Smooth muscle cell of trachea (primary cell): ENCODE results near the gene LRRC18. TPM values are rescaled to one million over a fixed set of nuclear protein-coding genes. Genes with fewer than 3 reads are reported as not detected.

Experiments used
- total RNA-seq: library from RNA; depleted of rRNA; stranded (reverse); fragments of >200 nt; gene quantifications from 2 replicates; pipeline ENCODE4 v1.2.1, GENCODE V29; 2014

The LRRC18 gene
- under 0.01 and 0.29 TPM in 2 replicates for total RNA-seq

GRCh38 chr10:48939790-48940325 is at the start of gene LRRC18:
LRRC18 (minus strand) TSS chr10:48939840; CDS start chr10:48914155, 25,685 bp downstream.

Other genes starting within 250 kb of the LRRC18 start
- gene VSTM4, start 175.7 kb upstream of the LRRC18 start, total RNA-seq = 8.7 and 11.1 TPM in 2 replicates
- not detected in 2 replicates for gene FAM170B, start 194.2 kb upstream of the LRRC18 start, total RNA-seq
- gene TMEM273, start 248.6 kb upstream of the LRRC18 start, total RNA-seq = not detected in 2 replicates